Measurements from ENCODE around the gene RAB14.

DNA sequence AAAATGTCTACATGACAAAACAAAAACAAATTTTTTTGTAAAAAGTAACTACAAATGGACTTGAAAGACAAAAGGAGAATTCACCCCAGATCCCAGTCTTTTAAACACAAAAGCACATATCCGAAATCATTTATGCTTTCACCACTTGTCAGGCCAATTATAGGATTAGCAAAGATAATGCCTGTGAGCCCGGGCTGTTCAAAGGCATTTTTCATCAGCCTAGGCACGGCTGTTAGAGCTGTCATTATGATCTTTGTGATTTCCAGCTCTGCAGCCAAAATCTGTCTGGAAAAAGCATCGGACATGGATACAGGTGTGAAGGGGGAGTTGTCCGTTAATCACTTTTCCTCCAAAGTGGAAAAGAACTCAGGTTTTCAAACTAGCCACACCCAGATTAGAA lies 23.6 kb upstream of the RAB14 start:
- TF ChIP-seq, protein P1, sequence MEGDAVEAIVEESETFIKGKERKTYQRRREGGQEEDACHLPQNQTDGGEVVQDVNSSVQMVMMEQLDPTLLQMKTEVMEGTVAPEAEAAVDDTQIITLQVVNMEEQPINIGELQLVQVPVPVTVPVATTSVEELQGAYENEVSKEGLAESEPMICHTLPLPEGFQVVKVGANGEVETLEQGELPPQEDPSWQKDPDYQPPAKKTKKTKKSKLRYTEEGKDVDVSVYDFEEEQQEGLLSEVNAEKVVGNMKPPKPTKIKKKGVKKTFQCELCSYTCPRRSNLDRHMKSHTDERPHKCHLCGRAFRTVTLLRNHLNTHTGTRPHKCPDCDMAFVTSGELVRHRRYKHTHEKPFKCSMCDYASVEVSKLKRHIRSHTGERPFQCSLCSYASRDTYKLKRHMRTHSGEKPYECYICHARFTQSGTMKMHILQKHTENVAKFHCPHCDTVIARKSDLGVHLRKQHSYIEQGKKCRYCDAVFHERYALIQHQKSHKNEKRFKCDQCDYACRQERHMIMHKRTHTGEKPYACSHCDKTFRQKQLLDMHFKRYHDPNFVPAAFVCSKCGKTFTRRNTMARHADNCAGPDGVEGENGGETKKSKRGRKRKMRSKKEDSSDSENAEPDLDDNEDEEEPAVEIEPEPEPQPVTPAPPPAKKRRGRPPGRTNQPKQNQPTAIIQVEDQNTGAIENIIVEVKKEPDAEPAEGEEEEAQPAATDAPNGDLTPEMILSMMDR (IDR thresholded peaks at IDR 0.05 in 2 of 3, conservative IDR thresholded peaks at IDR 0.05 in 1 of 3; ENCODE audit: borderline replicate concordance in 1 of 3, insufficient read depth in 1 of 3, low read depth in 2 of 3, low read length in 2 of 3), result no peak
- TF ChIP-seq SP1 (IDR thresholded peaks at IDR 0.05; ENCODE audit: low read depth) (no peak), YY1 (IDR thresholded peaks at IDR 0.05; ENCODE audit: extremely low read depth, insufficient replicate concordance, low read depth, low read length) (no peak), POLR2AphosphoS5 (IDR thresholded peaks at IDR 0.05; ENCODE audit: low read depth, low read length) (no peak)

All from HCT116 (cell line).